Muscle of leg (tissue), 11 donors: ENCODE results near the gene NLRC5. TPM values are rescaled to one million over a fixed set of nuclear protein-coding genes. Genes with fewer than 3 reads are reported as not detected.
"Not testable (repeated sequence)": the region's sequence is repeated elsewhere in the genome, so short reads cannot be mapped to it uniquely, and the experiment has no call there.

ENCODE experiments used
- DNase-seq: peaks from one replicate; pipeline ENCODE4 v3.0.0; 2013
- H3K27ac ChIP-seq: one replicate; pipeline ENCODE4 v1.5.1; 2013; ENCODE audit warnings: mild to moderate bottlenecking, low read length, control low read depth
- H3K27me3 ChIP-seq: one replicate; pipeline ENCODE4 v1.6.1; 2013; ENCODE audit warnings: low read length; ENCODE audit not compliant: control insufficient read depth, insufficient read depth
- H3K36me3 ChIP-seq: one replicate; pipeline ENCODE4 v1.6.1; 2013; ENCODE audit warnings: low read length; ENCODE audit not compliant: control insufficient read depth, insufficient read depth
- H3K4me1 ChIP-seq: one replicate; pipeline ENCODE4 v1.6.1; 2013; ENCODE audit warnings: low read length; ENCODE audit not compliant: control insufficient read depth, insufficient read depth
- H3K4me3 ChIP-seq: one replicate; pipeline ENCODE4 v1.5.1; 2013; ENCODE audit warnings: low read length, control low read depth
- H3K9me3 ChIP-seq: replicated peaks from 2 replicates; pipeline ENCODE4 v1.6.1; 2013; ENCODE audit warnings: low read depth, low read length; ENCODE audit not compliant: control insufficient read depth
- WGBS: methylation state at CpG from one replicate; pipeline ENCODE4 v1.1.5; 2013; ENCODE audit warnings: missing lambda C conversion rate; ENCODE audit not compliant: insufficient coverage; 5-methylcytosine and 5-hydroxymethylcytosine counted together
- polyA plus RNA-seq, 8 donors: library from polyadenylated mRNA; unstranded; fragments of 120-200 nt; gene quantifications; one replicate each; pipeline versions ENCODE4 v1.2.1 to v1.2.3, GENCODE V29; 2013; ENCODE audit warnings: inconsistent platforms in 1 of 8, low replicate concordance in 1 of 8; ENCODE audit not compliant: insufficient read length in 8 of 8, insufficient read depth in 1 of 8
- total RNA-seq: library from RNA; stranded (reverse); fragments of 120-200 nt; gene quantifications from one replicate; pipeline ENCODE4 v1.2.4, GENCODE V29; 2013

The NLRC5 gene
- total and polyA plus RNA-seq, 9 donors: 3.2 to 5.3 (median 4.2) TPM

- 89% methylated on average over 11 of the region's 12 CpGs for WGBS
- H3K9me3 ChIP-seq: no peaks in the 10 kb centered on the region
- H3K36me3 ChIP-seq: no peaks in the 10 kb centered on the region
- H3K4me3 ChIP-seq: no peak overlapping the region
- no peaks in the 10 kb centered on the region for H3K27me3 ChIP-seq
- DNase-seq: no peak
- no peak overlapping the region for H3K27ac ChIP-seq
- peaks cover 35% of the 10 kb centered on the region for H3K4me1 ChIP-seq
Measured at GRCh38 chr16:56981729-56982271, 7.6 kb upstream of the NLRC5 start.

GRCh38 chr16:56982695-56983094 lies 6.7 kb upstream of the NLRC5 start:
- Histone ChIP-seq H3K27ac (no peak overlapping the region), H3K27me3 (no peaks in the 10 kb centered on the region), H3K36me3 (no peaks in the 10 kb centered on the region), H3K4me3 (no peak overlapping the region), H3K9me3 (no peaks in the 10 kb centered on the region), H3K4me1 (peaks cover 41% of the 10 kb centered on the region)
- no CpG with 5 or more reads among the region's 2 CpGs for WGBS
- no peak for DNase-seq

- WGBS: 69% methylated on average over 3 of the region's 9 CpGs
- Histone ChIP-seq H3K27me3 (no peaks in the 10 kb centered on the region), H3K4me3 (no peak overlapping the region), H3K27ac (no peak overlapping the region), H3K4me1 (peaks cover 43% of the 10 kb centered on the region), H3K36me3 (no peaks in the 10 kb centered on the region), H3K9me3 (no peaks in the 10 kb centered on the region)
- DNase-seq: no peak
Measured at GRCh38 chr16:56983211-56983751, 6.1 kb upstream of the NLRC5 start.

DNA sequence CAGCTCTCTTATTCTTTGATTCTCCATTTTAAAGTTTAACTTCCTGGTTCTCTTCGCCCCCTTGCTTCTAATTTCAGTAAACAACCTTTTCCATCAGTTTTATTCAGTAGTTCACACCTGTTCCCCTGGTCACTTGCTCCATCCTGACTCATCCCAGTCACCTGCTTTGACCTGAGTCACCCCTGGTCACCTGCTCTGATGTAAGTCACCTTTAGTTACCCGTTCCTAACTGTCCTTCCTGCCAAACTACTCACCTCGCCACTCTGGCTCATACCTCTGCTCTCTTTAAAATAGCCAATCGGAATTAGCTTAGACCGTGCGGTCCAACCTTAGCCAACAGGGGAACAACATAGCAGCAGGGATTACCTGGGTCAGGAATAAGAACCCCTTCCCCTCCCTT lies 4.7 kb upstream of the NLRC5 start:
- 83% methylated on average over 5 of the region's 6 CpGs for WGBS
- Histone ChIP-seq H3K4me3 (no peak overlapping the region), H3K36me3 (no peaks in the 10 kb centered on the region), H3K27me3 (no peaks in the 10 kb centered on the region), H3K27ac (no peak overlapping the region), H3K9me3 (no peaks in the 10 kb centered on the region), H3K4me1 (peaks cover 52% of the 10 kb centered on the region)
- no peak for DNase-seq

GRCh38 chr16:56985288-56985961 lies 3.9 kb upstream of the NLRC5 start:
- no peaks in the 10 kb centered on the region for H3K27me3 ChIP-seq
- H3K4me3 ChIP-seq: no peak overlapping the region
- DNase-seq: peak; percentile 78
- H3K4me1 ChIP-seq: peaks cover 56% of the 10 kb centered on the region
- no peaks in the 10 kb centered on the region for H3K9me3 ChIP-seq
- 29% methylated on average over 1 of the region's 7 CpGs for WGBS
- H3K36me3 ChIP-seq: no peaks in the 10 kb centered on the region
- H3K27ac ChIP-seq: no peak overlapping the region

GRCh38 chr16:56985962-56986360 lies 3.4 kb upstream of the NLRC5 start:
- H3K9me3 ChIP-seq: no peaks in the 10 kb centered on the region
- no peak overlapping the region for H3K27ac ChIP-seq
- no peaks in the 10 kb centered on the region for H3K36me3 ChIP-seq
- WGBS: no CpG with 5 or more reads among the region's 2 CpGs
- peaks cover 59% of the 10 kb centered on the region for H3K4me1 ChIP-seq
- H3K27me3 ChIP-seq: no peaks in the 10 kb centered on the region
- DNase-seq: no peak
- H3K4me3 ChIP-seq: no peak overlapping the region

DNA sequence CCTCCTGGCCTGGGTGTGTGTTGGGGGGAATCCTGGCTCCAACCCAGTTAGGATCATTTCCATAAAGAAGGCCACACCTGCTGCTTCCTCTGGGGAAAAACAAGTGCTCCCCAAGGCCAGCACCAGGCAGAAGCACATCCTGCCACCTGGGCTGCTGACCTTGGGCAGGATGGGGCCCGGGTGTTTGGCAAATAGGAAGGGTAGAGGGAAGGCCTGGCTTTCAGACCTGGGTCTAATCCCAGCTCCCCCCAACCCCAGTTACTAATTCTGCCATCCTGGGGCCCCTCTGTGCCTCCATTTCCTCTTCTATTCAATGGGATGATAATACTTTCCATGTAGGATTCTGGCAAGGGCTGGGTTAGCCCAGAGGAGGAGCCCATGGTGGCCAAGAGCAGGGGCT lies 3.0 kb upstream of the NLRC5 start:
- Histone ChIP-seq H3K9me3 (no peaks in the 10 kb centered on the region), H3K36me3 (no peaks in the 10 kb centered on the region), H3K27me3 (no peaks in the 10 kb centered on the region), H3K4me3 (no peak overlapping the region), H3K4me1 (peaks cover 57% of the 10 kb centered on the region), H3K27ac (no peak overlapping the region)
- WGBS: no CpG with 5 or more reads among the region's 1 CpG
- no peak for DNase-seq

GRCh38 chr16:56986908-56987307 lies 2.4 kb upstream of the NLRC5 start:
- not testable (repeated sequence) for DNase-seq, H3K4me3 ChIP-seq, H3K36me3 ChIP-seq, H3K27me3 ChIP-seq, H3K27ac ChIP-seq, H3K9me3 ChIP-seq
- H3K4me1 ChIP-seq: peaks cover 57% of the 10 kb centered on the region
- 93% methylated on average over 2 of the region's 4 CpGs for WGBS

- DNase-seq: no peak
- Histone ChIP-seq H3K9me3 (no peaks in the 10 kb centered on the region), H3K27me3 (no peaks in the 10 kb centered on the region), H3K4me1 (peaks cover 57% of the 10 kb centered on the region), H3K36me3 (no peaks in the 10 kb centered on the region), H3K27ac (no peak overlapping the region), H3K4me3 (no peak overlapping the region)
- WGBS: 100% methylated on average over 1 of the region's 2 CpGs
Measured at GRCh38 chr16:56987692-56988091, 1.7 kb upstream of the NLRC5 start.

DNA sequence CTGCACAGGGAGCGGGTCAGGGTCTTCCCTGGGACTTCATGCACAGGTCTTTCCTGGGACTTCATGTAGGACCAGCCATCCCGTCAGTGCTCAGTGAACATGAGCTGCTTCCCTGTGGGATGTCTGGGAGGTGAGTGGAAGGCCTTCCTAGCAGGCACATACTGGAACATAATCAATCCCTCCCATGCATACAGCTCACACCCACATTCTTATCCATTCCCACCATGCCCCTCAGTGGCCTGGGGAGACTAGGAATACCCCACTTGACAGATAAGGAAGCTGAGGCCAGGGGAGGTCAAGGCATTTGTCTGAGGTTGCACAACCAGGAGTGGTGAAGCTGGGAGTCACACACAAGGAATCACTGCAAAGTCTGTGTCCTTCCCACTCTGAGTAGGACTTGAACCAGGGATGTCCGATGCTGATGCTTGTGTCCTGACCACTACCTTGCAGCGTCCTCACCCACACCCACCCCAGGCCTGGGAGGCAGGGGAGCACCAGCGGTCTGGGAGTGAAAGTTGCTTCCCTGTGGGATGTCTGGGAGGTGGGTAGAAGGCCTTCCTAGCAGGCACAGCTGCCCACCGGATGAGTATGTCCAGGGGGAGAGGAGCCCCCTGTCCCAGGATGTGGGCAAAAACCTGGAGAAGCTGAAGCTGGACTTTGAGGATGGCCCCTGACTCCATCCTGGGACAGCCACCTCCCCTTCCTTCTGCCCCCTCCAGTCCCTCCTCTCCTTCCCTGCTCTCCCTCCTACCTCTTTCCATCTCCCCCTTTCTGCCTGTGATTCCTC lies 1.0 kb upstream of the NLRC5 start:
- Histone ChIP-seq H3K27me3 (no peaks in the 10 kb centered on the region), H3K9me3 (no peaks in the 10 kb centered on the region), H3K4me1 (peaks cover 54% of the 10 kb centered on the region), H3K27ac (peak overlapping the region; percentile 85), H3K36me3 (no peaks in the 10 kb centered on the region), H3K4me3 (peak overlapping the region; percentile 78)
- whole genome bisulfite sequencing: 100% methylated on average over 1 of the region's 6 CpGs
- DNase-seq: no peak
